ENCODE data around the gene FTO. TPM values are rescaled to one million over a fixed set of nuclear protein-coding genes. Genes with fewer than 3 reads are reported as not detected.

Gene FTO
- total RNA-seq, 1 donor from 2014 or later, result 85.1 TPM

DNA sequence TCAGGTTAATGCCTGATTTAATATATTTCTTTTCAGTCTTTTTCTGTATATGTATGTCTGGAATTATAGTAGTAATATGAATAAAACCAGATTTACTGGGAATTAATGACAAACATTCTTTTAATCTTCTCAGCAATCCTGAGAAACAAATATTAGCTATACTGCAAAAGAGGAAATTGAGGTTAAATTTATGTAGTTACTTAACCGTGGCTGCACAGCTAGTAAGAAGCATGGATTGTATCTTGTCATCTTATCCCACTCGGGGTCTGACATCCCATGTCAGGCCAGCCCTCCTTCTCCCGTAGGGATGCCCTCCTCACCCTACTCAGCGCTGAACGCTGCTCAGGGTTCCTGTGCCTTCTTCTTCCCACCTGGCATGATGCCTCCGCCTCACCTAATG lies 143.0 kb downstream of the FTO start:
- Mint-ChIP-seq H3K27me3 (no peaks in the 10 kb centered on the region), H3K27ac (no peak overlapping the region), H3K9me3 (no peaks in the 10 kb centered on the region), H3K36me3 (peaks cover 7% of the 10 kb centered on the region), H3K4me1 (ENCODE audit: unreplicated experiment) (peaks cover 16% of the 10 kb centered on the region), H3K4me3 (no peak overlapping the region)
- DNase-seq (ENCODE audit: extremely low spot score, unreplicated experiment), result no peak
- TF ChIP-seq, protein P1, sequence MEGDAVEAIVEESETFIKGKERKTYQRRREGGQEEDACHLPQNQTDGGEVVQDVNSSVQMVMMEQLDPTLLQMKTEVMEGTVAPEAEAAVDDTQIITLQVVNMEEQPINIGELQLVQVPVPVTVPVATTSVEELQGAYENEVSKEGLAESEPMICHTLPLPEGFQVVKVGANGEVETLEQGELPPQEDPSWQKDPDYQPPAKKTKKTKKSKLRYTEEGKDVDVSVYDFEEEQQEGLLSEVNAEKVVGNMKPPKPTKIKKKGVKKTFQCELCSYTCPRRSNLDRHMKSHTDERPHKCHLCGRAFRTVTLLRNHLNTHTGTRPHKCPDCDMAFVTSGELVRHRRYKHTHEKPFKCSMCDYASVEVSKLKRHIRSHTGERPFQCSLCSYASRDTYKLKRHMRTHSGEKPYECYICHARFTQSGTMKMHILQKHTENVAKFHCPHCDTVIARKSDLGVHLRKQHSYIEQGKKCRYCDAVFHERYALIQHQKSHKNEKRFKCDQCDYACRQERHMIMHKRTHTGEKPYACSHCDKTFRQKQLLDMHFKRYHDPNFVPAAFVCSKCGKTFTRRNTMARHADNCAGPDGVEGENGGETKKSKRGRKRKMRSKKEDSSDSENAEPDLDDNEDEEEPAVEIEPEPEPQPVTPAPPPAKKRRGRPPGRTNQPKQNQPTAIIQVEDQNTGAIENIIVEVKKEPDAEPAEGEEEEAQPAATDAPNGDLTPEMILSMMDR (conservative IDR thresholded peaks at IDR 0.05), result no peak

DNA sequence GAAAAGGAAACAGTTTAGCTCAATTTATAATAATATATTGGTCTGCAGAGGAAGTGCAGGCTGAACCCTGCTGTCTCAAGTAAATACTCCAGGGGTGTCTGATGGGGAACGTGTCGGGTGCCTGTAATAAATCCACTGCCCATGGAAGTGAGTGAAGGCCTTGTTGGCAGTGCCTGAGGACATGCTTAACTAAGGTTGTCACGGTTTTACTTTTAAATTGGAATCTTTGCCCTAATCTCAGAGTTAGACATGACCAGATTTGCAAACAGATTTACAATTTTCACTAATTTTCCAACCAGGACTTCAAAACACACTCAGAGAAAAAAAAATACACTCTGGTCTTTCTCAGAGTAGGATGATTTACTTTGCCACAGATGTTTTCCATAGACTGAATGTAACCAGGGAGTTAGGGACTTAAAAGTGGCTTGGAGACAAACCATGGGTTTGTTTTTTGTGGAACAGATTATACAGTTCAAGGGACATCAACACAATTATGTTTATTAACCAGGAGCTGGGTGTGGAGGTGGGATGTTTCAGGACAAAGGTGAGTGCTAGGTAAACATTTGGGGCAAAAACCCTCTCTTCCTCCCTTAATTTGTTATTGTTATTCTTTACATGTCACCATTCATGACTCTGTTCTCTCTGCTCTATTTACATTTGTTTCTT lies 144.5 kb downstream of the FTO start:
- Mint-ChIP-seq H3K27me3 (no peaks in the 10 kb centered on the region), H3K9me3 (peaks cover 1% of the 10 kb centered on the region), H3K27ac (no peak overlapping the region), H3K4me1 (ENCODE audit: unreplicated experiment) (peaks cover 16% of the 10 kb centered on the region), H3K4me3 (peak overlapping the region; percentile 24), H3K36me3 (peaks cover 11% of the 10 kb centered on the region)
- TF ChIP-seq, protein P1 (conservative IDR thresholded peaks at IDR 0.05), result no peak
- no peak for DNase-seq (ENCODE audit: extremely low spot score, unreplicated experiment)

DNA sequence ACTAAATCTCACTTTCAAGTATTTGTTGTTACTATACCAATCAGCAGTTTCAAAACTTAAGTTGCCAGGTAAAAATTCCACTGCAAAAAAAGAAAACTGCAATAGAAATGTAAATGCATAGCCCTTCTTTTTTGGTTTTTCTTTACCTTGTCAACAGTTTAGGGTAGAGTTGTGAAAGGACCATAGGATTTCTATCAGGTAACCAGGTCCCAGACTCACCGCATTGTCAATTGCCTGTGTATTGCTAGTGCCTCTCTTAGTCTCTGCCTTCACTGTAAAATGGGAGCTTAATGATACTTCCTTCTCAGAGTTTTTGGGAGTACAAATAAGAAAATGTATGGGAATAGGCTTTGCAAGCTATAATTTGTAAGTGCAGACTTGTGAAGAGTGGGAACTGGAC lies 145.0 kb downstream of the FTO start:
- TF ChIP-seq, protein P1 (conservative IDR thresholded peaks at IDR 0.05), result no peak
- H3K27me3 Mint-ChIP-seq, result no peaks in the 10 kb centered on the region
- H3K9me3 Mint-ChIP-seq, result peaks cover 3% of the 10 kb centered on the region
- H3K4me3 Mint-ChIP-seq, result no peak overlapping the region
- DNase-seq (ENCODE audit: extremely low spot score, unreplicated experiment), result no peak
- H3K4me1 Mint-ChIP-seq (ENCODE audit: unreplicated experiment), result peaks cover 16% of the 10 kb centered on the region
- no peak overlapping the region for H3K27ac Mint-ChIP-seq
- peaks cover 13% of the 10 kb centered on the region for H3K36me3 Mint-ChIP-seq

DNA sequence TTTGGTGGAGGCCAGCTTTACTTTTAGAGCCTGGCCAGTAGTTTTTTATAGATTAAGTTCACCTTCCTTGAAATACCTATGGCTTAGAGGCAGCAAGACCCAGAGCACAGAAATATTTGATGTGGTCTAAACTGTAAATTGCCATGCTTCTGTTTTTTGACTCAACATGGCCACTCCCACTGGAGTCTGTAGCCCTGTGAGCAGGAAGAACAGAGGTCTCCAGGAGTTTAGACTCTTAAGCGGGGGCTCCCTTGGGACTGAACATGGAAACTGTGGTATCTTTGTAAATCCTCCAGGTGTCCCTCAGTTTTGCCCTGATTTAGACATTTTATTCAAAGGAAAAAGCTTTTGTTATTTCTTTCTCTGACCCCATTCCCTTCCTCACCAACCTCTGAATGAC lies 145.6 kb downstream of the FTO start:
- H3K9me3 Mint-ChIP-seq, result peaks cover 3% of the 10 kb centered on the region
- no peak overlapping the region for H3K4me3 Mint-ChIP-seq
- no peak for DNase-seq (ENCODE audit: extremely low spot score, unreplicated experiment)
- H3K4me1 Mint-ChIP-seq (ENCODE audit: unreplicated experiment), result peaks cover 16% of the 10 kb centered on the region
- no peaks in the 10 kb centered on the region for H3K27me3 Mint-ChIP-seq
- TF ChIP-seq, protein P1 (conservative IDR thresholded peaks at IDR 0.05), result no peak
- H3K27ac Mint-ChIP-seq, result no peak overlapping the region
- peaks cover 19% of the 10 kb centered on the region for H3K36me3 Mint-ChIP-seq

DNA sequence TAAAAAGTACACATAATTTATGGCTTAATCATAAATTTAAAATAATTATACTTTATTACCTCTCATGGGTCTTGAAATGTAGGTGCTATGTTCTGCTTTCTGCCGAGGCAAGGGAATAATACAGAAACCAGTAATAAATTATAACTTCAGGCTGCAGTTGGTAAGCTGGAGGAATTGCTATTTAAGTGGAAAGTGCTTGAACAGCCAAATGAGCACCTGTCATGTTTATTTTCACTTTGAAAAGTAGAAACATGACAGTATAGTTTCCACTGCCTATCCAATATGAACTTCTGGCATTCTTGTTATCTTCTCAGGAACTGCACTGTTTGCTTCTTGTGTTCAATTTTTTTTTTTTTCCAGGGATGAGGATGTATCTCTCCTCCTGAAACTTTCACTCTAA lies 146.0 kb downstream of the FTO start:
- Mint-ChIP-seq H3K4me3 (no peak overlapping the region), H3K9me3 (peaks cover 3% of the 10 kb centered on the region), H3K27me3 (no peaks in the 10 kb centered on the region), H3K27ac (no peak overlapping the region), H3K36me3 (peaks cover 18% of the 10 kb centered on the region), H3K4me1 (ENCODE audit: unreplicated experiment) (peaks cover 16% of the 10 kb centered on the region)
- TF ChIP-seq, protein P1 (conservative IDR thresholded peaks at IDR 0.05), result no peak
- DNase-seq (ENCODE audit: extremely low spot score, unreplicated experiment), result no peak

All from type B pancreatic cell (in vitro differentiated cells).